Gastrocnemius medialis (tissue), 4 donors: ENCODE measurements around the gene CATSPERZ. TPM values are rescaled to one million over a fixed set of nuclear protein-coding genes. Genes with fewer than 3 reads are reported as not detected.

Experiments
- ATAC-seq, 2 donors: fragments of 150-250 bp; one replicate each; pipeline ENCODE4 v1.9.1; 2016
- DNase-seq, 2 donors: peaks; one replicate each; pipeline ENCODE4 v3.0.0-alpha.2; 2019
- H3K27ac ChIP-seq, 4 donors: fragments of 200-600 bp; sonication (generic); 1 replicate in 1 of 4; 2 replicates in 3 of 4; pipeline ENCODE4 v1.5.1; 2016 to 2018; ENCODE audit warnings: mild to moderate bottlenecking in 2 of 4, moderate library complexity in 1 of 4
- H3K27me3 ChIP-seq, 3 donors: fragments of 200-600 bp; sonication (generic) in 2 of 3; 1 replicate in 1 of 3; 2 replicates in 2 of 3; pipeline versions ENCODE4 v1.5.1 to v1.6.0; 2016 to 2019; ENCODE audit warnings: mild to moderate bottlenecking in 1 of 3, moderate library complexity in 1 of 3
- H3K36me3 ChIP-seq, 2 donors: fragments of 200-600 bp; sonication (generic) in 1 of 2; one replicate each; pipeline ENCODE4 v1.5.1; 2017 to 2018
- H3K4me1 ChIP-seq, 2 donors: fragments of 200-600 bp; sonication (generic) in 1 of 2; one replicate each; pipeline ENCODE4 v1.5.1; 2016 to 2017; ENCODE audit warnings: mild to moderate bottlenecking in 2 of 2
- H3K4me3 ChIP-seq, 4 donors: fragments of 200-600 bp; sonication (generic) in 3 of 4; 1 replicate in 1 of 4; 2 replicates in 3 of 4; pipeline ENCODE4 v1.5.1; 2016 to 2019; ENCODE audit warnings: mild to moderate bottlenecking in 2 of 4
- H3K9me3 ChIP-seq, 3 donors: fragments of 200-600 bp; sonication (generic) in 2 of 3; 1 replicate in 1 of 3; 2 replicates in 2 of 3; pipeline ENCODE4 v1.5.1; 2016 to 2019
- POLR2A ChIP-seq, 2 donors: fragments of 450-650 bp; IDR thresholded peaks; one replicate each; pipeline ENCODE4 v1.6.1; 2017; ENCODE audit warnings: antibody characterized with exemption in 2 of 2, mild to moderate bottlenecking in 2 of 2, moderate library complexity in 2 of 2
- in situ Hi-C, 4 donors: fragments of 200-750 bp; cut with MboI; loops; one replicate each; pipeline versions ENCODE4 v1.15.0 to v1.8.0; 2017; ENCODE audit warnings: low sequenced_read_pairs in 4 of 4
- intact Hi-C: fragments of 100-400 bp; cut with DNase I; formaldehyde crosslinking; loops from one replicate; pipeline ENCODE4 v1.15.1; 2023; ENCODE audit warnings: low total_unique reads
- total RNA-seq, 4 donors: library from RNA; depleted of rRNA; stranded (reverse); fragments of >200 nt; gene quantifications; one replicate each; pipeline versions ENCODE4 v1.1.0 to v1.2.3, GENCODE V29; 2016
- TF ChIP-seq, protein P1 (sequence below), 5 experiments: fragments of 450-650 bp in 3 of 5; fragments of 200-600 bp in 2 of 5; sonication (generic) in 2 of 5; IDR thresholded peaks in 4 of 5; conservative IDR thresholded peaks in 1 of 5; 1 replicate in 4 of 5; 2 replicates in 1 of 5; pipeline ENCODE4 v1.5.1; 2016 to 2019; ENCODE audit warnings: antibody characterized with exemption in 5 of 5, mild to moderate bottlenecking in 3 of 5, moderate library complexity in 3 of 5

CATSPERZ gene
- total RNA-seq, 4 donors from 2014 or later, result not detected

- Histone ChIP-seq H3K27ac (peak overlapping the region; percentile 94 to 99 (median 98)), H3K27me3 (no peaks in the 10 kb centered on the region), H3K4me1 (peaks cover 22% of the 10 kb centered on the region in 2 donors), H3K4me3 (peak overlapping the region; percentile 82 to 100 (median 93)), H3K9me3 (no peaks in the 10 kb centered on the region), H3K36me3 (peaks cover 0 to 12% of the 10 kb centered on the region in 2 donors)
- ATAC-seq (peak; percentile 84 to 91), DNase-seq (peak; percentile 99)
- intact Hi-C loops, result loop anchor here (1.0 to 5.0 kb wide), 7 partner anchors 15 to 82 kb away; partner anchors contain the start of genes BAD, FKBP2, PLCB3 and STIP1
- TF ChIP-seq, protein P1, sequence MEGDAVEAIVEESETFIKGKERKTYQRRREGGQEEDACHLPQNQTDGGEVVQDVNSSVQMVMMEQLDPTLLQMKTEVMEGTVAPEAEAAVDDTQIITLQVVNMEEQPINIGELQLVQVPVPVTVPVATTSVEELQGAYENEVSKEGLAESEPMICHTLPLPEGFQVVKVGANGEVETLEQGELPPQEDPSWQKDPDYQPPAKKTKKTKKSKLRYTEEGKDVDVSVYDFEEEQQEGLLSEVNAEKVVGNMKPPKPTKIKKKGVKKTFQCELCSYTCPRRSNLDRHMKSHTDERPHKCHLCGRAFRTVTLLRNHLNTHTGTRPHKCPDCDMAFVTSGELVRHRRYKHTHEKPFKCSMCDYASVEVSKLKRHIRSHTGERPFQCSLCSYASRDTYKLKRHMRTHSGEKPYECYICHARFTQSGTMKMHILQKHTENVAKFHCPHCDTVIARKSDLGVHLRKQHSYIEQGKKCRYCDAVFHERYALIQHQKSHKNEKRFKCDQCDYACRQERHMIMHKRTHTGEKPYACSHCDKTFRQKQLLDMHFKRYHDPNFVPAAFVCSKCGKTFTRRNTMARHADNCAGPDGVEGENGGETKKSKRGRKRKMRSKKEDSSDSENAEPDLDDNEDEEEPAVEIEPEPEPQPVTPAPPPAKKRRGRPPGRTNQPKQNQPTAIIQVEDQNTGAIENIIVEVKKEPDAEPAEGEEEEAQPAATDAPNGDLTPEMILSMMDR (IDR thresholded peaks at IDR 0.05 in 4 of 5, conservative IDR thresholded peaks at IDR 0.05 in 1 of 5), result peak in 3 of 5 experiments; percentile 11 to 22 (median 16)
- TF ChIP-seq POLR2A (IDR thresholded peaks at IDR 0.05), result peak; percentile 35 to 47
- in situ Hi-C loops, result no loop called here
These were observed 30.5 kb upstream of the CATSPERZ start for GRCh38 chr11:64269540-64270220.

DNA sequence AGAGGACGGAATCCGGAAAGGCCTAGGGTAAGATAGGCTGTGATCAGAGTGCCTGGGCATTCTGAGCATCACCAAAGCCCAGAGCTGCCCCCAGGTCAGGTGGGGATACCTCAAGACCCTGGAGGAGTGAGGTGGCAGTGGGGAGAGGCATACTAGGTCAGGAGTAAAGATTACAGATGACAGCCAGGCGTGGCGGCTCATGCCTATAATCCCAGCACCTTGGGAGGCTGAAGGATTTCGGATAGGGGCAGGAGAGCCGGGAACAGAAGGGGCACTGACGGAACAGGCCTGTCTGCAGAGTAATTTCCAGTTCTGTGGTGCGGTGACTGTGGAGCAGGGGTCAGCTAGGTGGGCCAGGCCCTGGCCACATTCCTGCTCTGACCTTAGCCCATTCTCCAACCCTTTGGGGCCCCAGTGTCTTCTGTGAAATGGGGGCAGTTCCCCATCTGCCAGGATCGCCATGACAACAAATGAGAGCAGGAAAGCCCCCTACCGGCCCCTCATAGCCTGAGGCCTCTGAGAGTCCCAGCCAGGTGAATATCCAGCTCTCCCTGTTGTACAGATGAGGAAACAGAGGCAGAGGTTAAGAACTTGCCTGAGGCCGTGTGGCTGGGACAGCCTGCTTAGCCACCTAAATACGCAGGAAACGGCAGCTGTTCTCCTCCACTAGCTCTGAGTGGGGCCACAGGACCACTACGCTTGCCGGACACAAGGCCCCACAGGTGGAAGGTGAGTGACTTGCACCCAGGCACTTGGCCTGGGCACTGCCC lies 24.9 kb upstream of the CATSPERZ start:
- intact Hi-C loops (no loop called here), in situ Hi-C loops (no loop called here)
- TF ChIP-seq POLR2A (IDR thresholded peaks at IDR 0.05), result no peak
- TF ChIP-seq, protein P1 (IDR thresholded peaks at IDR 0.05 in 4 of 5, conservative IDR thresholded peaks at IDR 0.05 in 1 of 5), result no peak
- no peaks in the 10 kb centered on the region for H3K9me3 ChIP-seq
- DNase-seq, result no peak
- no peaks in the 10 kb centered on the region for H3K27me3 ChIP-seq
- H3K27ac ChIP-seq, result no peak overlapping the region
- ATAC-seq, result no peak
- no peak overlapping the region for H3K4me3 ChIP-seq
- peaks cover 0 to 15% of the 10 kb centered on the region in 2 donors for H3K36me3 ChIP-seq
- peaks cover 6 to 9% of the 10 kb centered on the region in 2 donors for H3K4me1 ChIP-seq

- Histone ChIP-seq H3K27me3 (no peaks in the 10 kb centered on the region), H3K36me3 (peaks cover 0 to 15% of the 10 kb centered on the region in 2 donors), H3K4me1 (peaks cover 6 to 9% of the 10 kb centered on the region in 2 donors), H3K4me3 (no peak overlapping the region), H3K9me3 (no peaks in the 10 kb centered on the region), H3K27ac (no peak overlapping the region)
- ATAC-seq (no peak), DNase-seq (no peak)
- intact Hi-C loops (no loop called here), in situ Hi-C loops (no loop called here)
- TF ChIP-seq, protein P1 (IDR thresholded peaks at IDR 0.05 in 4 of 5, conservative IDR thresholded peaks at IDR 0.05 in 1 of 5), result no peak
- no peak for TF ChIP-seq POLR2A (IDR thresholded peaks at IDR 0.05)
These were observed 24.3 kb upstream of the CATSPERZ start for GRCh38 chr11:64275841-64276240.

DNA sequence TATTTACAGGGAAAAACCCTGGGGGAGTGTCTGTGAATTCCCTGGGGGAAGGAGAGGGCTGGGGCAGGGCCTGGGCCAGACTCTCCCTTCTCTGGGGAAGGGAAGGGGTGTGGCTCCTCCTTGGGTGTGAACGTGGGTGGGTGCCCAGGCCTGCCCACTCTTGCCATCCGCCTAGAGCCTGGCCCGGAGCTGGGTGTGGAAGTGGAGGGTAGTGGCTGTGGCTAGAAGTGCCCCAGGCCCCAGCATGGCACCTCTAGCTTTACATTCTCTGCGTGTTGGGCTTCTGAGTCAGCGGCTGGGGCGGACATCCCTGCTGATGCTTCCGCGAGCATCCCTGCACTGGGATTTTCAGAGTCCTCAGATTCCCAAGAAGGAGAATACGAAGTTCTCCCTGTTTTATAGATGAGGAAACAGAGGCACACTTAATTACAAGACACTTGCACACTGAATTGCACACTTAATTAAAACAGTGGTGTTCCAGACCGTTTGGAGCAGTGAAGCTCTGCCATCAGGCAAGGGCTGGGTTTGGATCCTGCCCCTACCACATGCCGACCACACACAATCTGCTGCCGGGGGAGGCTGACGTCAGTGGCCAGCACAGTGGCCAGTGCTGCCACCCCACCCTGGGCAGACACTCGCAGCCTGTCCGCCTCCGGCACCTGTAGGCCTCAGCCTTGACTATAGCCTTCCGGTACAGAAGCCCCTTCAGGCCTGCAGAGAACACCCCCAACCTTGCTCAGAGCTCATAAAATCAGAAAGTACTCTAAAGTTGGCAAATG lies 23.3 kb upstream of the CATSPERZ start:
- H3K27me3 ChIP-seq, result no peaks in the 10 kb centered on the region
- intact Hi-C loops (no loop called here), in situ Hi-C loops (no loop called here)
- no peak for TF ChIP-seq POLR2A (IDR thresholded peaks at IDR 0.05)
- TF ChIP-seq, protein P1 (IDR thresholded peaks at IDR 0.05 in 4 of 5, conservative IDR thresholded peaks at IDR 0.05 in 1 of 5), result no peak
- DNase-seq (no peak), ATAC-seq (no peak)
- no peak overlapping the region for H3K27ac ChIP-seq
- H3K4me1 ChIP-seq, result peaks cover 3 to 6% of the 10 kb centered on the region in 2 donors
- H3K36me3 ChIP-seq, result peaks cover 0 to 15% of the 10 kb centered on the region in 2 donors
- H3K4me3 ChIP-seq, result no peak overlapping the region
- no peaks in the 10 kb centered on the region for H3K9me3 ChIP-seq
